ENCODE results near the gene DCHS2. TPM values are rescaled to one million over a fixed set of nuclear protein-coding genes. Genes with fewer than 3 reads are reported as not detected.

The DCHS2 gene
- total RNA-seq, 1 donor: under 0.01 TPM

GRCh38 chr4:154329939-154330338 is 161.7 kb downstream of the DCHS2 start:
- Histone ChIP-seq H3K4me1 (ENCODE audit: insufficient read depth, low read length) (no peaks in the 10 kb centered on the region), H3K36me3 (ENCODE audit: insufficient read depth, low read length) (no peaks in the 10 kb centered on the region), H3K4me2 (ENCODE audit: insufficient read depth, low read length) (no peak overlapping the region), H3K79me2 (ENCODE audit: insufficient read depth, low read length) (no peaks in the 10 kb centered on the region), H3K27ac (ENCODE audit: low read depth, low read length) (no peak overlapping the region), H4K20me1 (ENCODE audit: insufficient read depth, low read length) (no peaks in the 10 kb centered on the region), H3K27me3 (ENCODE audit: insufficient read depth, low read length) (no peaks in the 10 kb centered on the region), H2AFZ (ENCODE audit: low read length) (no peak overlapping the region), H3K4me3 (ENCODE audit: insufficient read depth, low read length) (no peak overlapping the region), H3K9me3 (ENCODE audit: low read depth, low read length) (no peaks in the 10 kb centered on the region)
- no peak for TF ChIP-seq CTCF (IDR thresholded peaks at IDR 0.05; ENCODE audit: extremely low read depth, low read depth, low read length)
- no peak for DNase-seq (ENCODE audit: insufficient read length, low spot score, missing footprints)

DNA sequence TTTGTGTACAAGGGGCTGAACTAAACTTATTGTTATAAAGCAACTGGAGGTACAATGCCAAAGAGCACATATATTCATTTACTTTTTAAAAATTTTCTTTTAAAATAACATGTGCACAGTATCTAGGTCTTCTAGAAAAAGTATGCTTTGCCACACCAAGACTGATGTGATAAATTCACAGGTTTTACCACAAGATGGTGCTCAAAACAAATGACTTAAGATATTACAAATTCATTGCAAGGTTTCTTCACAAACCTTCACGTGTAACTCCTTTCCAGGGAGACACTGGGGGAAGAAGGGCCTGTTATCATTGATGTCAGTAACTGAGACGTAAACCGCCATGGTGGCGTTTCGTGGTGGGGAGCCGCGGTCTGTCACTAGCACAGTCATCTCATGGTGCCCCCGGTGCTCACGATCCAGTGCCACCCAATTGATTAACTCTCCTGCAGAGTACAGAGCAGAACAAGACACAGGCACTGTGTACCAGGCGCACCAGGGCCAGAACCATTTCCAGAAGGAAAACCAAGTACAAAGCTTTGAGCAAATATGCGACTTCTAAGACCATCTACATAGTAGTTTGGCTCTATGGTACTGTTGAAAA is 162.2 kb downstream of the DCHS2 start:
- H3K79me2 ChIP-seq (ENCODE audit: insufficient read depth, low read length): no peaks in the 10 kb centered on the region
- H3K9me3 ChIP-seq (ENCODE audit: low read depth, low read length): no peaks in the 10 kb centered on the region
- H3K4me3 ChIP-seq (ENCODE audit: insufficient read depth, low read length): no peak overlapping the region
- no peaks in the 10 kb centered on the region for H3K4me1 ChIP-seq (ENCODE audit: insufficient read depth, low read length)
- no peak overlapping the region for H3K27ac ChIP-seq (ENCODE audit: low read depth, low read length)
- H3K4me2 ChIP-seq (ENCODE audit: insufficient read depth, low read length): no peak overlapping the region
- H3K27me3 ChIP-seq (ENCODE audit: insufficient read depth, low read length): no peaks in the 10 kb centered on the region
- peak; percentile 71 for DNase-seq (ENCODE audit: insufficient read length, low spot score, missing footprints)
- H3K36me3 ChIP-seq (ENCODE audit: insufficient read depth, low read length): no peaks in the 10 kb centered on the region
- H2AFZ ChIP-seq (ENCODE audit: low read length): no peak overlapping the region
- TF ChIP-seq CTCF (IDR thresholded peaks at IDR 0.05; ENCODE audit: extremely low read depth, low read depth, low read length): peak; percentile 29
- H4K20me1 ChIP-seq (ENCODE audit: insufficient read depth, low read length): no peaks in the 10 kb centered on the region

GRCh38 chr4:154328030-154328429 is 163.6 kb downstream of the DCHS2 start:
- Histone ChIP-seq H3K4me1 (ENCODE audit: insufficient read depth, low read length) (no peaks in the 10 kb centered on the region), H3K9me3 (ENCODE audit: low read depth, low read length) (no peaks in the 10 kb centered on the region), H3K79me2 (ENCODE audit: insufficient read depth, low read length) (no peaks in the 10 kb centered on the region), H3K4me2 (ENCODE audit: insufficient read depth, low read length) (no peak overlapping the region), H4K20me1 (ENCODE audit: insufficient read depth, low read length) (no peaks in the 10 kb centered on the region), H3K4me3 (ENCODE audit: insufficient read depth, low read length) (no peak overlapping the region), H3K27ac (ENCODE audit: low read depth, low read length) (no peak overlapping the region), H3K36me3 (ENCODE audit: insufficient read depth, low read length) (no peaks in the 10 kb centered on the region), H2AFZ (ENCODE audit: low read length) (no peak overlapping the region), H3K27me3 (ENCODE audit: insufficient read depth, low read length) (no peaks in the 10 kb centered on the region)
- no peak for TF ChIP-seq CTCF (IDR thresholded peaks at IDR 0.05; ENCODE audit: extremely low read depth, low read depth, low read length)
- DNase-seq (ENCODE audit: insufficient read length, low spot score, missing footprints): no peak

DNA sequence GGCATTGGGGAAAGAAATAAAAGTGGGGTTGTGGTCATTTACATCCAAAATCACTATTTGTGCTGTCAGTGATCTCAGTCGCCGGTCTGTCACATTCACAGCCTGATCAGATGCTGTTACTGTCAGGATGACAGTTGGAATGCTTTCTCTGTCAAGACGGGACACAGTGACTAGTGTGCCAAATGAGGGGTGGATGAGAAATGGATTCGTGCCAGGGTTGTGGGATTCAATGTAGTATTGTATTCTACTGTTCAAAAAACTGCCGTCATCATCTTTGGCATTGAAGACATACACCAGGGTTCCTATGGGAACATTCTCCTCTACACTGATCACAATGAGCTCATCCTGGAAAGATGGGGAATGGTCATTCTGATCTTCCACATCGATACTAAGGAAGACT is 171.1 kb downstream of the DCHS2 start:
- H3K36me3 ChIP-seq (ENCODE audit: insufficient read depth, low read length): no peaks in the 10 kb centered on the region
- H3K79me2 ChIP-seq (ENCODE audit: insufficient read depth, low read length): no peaks in the 10 kb centered on the region
- H3K4me3 ChIP-seq (ENCODE audit: insufficient read depth, low read length): no peak overlapping the region
- no peak for DNase-seq (ENCODE audit: insufficient read length, low spot score, missing footprints)
- H3K27me3 ChIP-seq (ENCODE audit: insufficient read depth, low read length): no peaks in the 10 kb centered on the region
- H4K20me1 ChIP-seq (ENCODE audit: insufficient read depth, low read length): no peaks in the 10 kb centered on the region
- H2AFZ ChIP-seq (ENCODE audit: low read length): no peak overlapping the region
- no peaks in the 10 kb centered on the region for H3K4me1 ChIP-seq (ENCODE audit: insufficient read depth, low read length)
- no peaks in the 10 kb centered on the region for H3K9me3 ChIP-seq (ENCODE audit: low read depth, low read length)
- no peak overlapping the region for H3K4me2 ChIP-seq (ENCODE audit: insufficient read depth, low read length)
- no peak overlapping the region for H3K27ac ChIP-seq (ENCODE audit: low read depth, low read length)
- TF ChIP-seq CTCF (IDR thresholded peaks at IDR 0.05; ENCODE audit: extremely low read depth, low read depth, low read length): no peak
